Fibroblast of the aortic adventitia (primary cell): Measurements from ENCODE around the gene KRTAP1-5. TPM values are rescaled to one million over a fixed set of nuclear protein-coding genes. Genes with fewer than 3 reads are reported as not detected.

Experiments used
- DNase-seq: peaks from one replicate; pipeline ENCODE4 v3.0.0-alpha.2; 2010; ENCODE audit warnings: low read depth
- H3K4me3 ChIP-seq: 2 replicates; pipeline ENCODE4 v1.5.1; 2011; ENCODE audit warnings: low read depth, mild to moderate bottlenecking, control low read depth, low read length, moderate library complexity
- total RNA-seq: library from RNA; depleted of rRNA; stranded (reverse); fragments of >200 nt; gene quantifications from 2 replicates; pipeline ENCODE4 v1.2.3, GENCODE V29; 2012; ENCODE audit warnings: low replicate concordance
- TF ChIP-seq, protein P1 (sequence below): IDR thresholded peaks from 2 replicates; pipeline ENCODE4 v1.5.1; 2011; ENCODE audit warnings: mild to moderate bottlenecking, low read length, control low read depth, inconsistent platforms; ENCODE audit not compliant: insufficient read depth

The KRTAP1-5 gene
- total RNA-seq, 1 donor, result 1.4 TPM

DNA sequence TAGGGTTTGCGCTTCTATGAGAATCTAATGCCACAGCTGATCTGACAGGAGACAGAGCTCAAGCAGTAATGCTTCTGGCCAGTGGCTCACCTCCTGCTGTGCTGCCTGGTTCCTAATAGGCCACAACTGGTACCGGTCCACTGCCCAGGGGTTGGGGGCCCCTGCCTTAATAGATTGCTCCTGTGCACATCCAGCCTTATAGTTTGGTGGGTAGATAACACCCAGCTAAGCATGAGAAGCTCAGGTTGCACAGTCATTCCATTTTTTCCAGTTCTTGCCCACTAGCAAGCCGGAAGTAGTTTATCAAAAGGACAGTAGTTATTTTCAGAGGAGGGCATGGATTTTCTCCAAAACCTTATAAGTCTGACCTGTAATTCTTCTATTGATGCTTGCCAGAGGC, 7.6 kb downstream of the KRTAP1-5 start:
- TF ChIP-seq, protein P1, sequence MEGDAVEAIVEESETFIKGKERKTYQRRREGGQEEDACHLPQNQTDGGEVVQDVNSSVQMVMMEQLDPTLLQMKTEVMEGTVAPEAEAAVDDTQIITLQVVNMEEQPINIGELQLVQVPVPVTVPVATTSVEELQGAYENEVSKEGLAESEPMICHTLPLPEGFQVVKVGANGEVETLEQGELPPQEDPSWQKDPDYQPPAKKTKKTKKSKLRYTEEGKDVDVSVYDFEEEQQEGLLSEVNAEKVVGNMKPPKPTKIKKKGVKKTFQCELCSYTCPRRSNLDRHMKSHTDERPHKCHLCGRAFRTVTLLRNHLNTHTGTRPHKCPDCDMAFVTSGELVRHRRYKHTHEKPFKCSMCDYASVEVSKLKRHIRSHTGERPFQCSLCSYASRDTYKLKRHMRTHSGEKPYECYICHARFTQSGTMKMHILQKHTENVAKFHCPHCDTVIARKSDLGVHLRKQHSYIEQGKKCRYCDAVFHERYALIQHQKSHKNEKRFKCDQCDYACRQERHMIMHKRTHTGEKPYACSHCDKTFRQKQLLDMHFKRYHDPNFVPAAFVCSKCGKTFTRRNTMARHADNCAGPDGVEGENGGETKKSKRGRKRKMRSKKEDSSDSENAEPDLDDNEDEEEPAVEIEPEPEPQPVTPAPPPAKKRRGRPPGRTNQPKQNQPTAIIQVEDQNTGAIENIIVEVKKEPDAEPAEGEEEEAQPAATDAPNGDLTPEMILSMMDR, result no peak
- H3K4me3 ChIP-seq, result no peak overlapping the region
- no peak for DNase-seq

DNA sequence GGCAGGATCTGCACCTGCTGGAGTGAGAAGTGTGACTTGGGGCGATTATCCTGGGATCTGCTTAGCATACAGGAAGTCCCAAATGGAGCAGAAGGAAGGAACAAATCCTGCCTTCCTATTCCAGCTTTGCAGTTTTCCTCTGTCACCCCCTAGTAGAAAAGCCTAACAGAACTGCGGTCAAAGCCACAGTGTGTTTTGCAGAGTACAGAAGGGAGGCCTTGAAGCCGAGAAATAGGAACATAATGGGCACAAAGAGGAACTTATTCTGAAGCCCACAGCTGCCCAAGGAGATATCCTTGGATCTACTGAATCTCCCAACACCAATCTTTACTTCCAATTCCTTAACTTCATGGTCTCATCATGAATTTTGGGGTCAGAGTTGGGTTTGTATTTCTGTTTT, 8.5 kb downstream of the KRTAP1-5 start:
- no peak overlapping the region for H3K4me3 ChIP-seq
- TF ChIP-seq, protein P1, result no peak
- DNase-seq, result no peak

DNA sequence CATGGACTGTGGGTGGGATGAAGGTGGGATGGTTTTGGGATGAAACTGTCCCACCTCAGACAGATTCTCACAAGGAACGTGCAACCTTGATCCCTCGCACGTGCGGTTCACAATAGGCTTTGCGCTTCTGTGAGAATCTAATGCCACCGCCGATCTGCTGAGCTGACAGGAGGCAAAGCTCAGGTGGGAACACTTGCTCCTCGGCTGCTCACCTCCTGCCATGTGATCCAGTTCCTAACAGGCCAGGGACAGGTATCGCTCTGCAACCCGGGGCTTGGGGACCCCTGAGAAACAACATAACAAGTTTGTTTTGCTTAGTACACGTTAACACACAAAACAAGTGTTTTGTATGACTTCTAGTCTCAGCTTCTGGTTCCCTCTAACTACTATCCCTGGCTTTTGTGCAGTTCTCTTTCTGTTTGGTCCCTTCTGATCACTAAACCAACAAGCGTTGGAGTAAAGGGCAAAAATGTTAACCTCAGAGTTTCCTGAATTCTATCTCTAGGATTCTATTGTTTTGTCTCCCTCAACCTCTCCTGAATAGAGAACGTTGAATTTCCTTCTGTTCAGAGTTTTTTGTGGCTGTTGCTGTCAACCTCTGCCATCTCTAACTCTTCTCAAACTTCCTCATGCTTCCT, 10.3 kb downstream of the KRTAP1-5 start:
- no peak for DNase-seq
- H3K4me3 ChIP-seq, result no peak overlapping the region
- TF ChIP-seq, protein P1, result no peak

DNA sequence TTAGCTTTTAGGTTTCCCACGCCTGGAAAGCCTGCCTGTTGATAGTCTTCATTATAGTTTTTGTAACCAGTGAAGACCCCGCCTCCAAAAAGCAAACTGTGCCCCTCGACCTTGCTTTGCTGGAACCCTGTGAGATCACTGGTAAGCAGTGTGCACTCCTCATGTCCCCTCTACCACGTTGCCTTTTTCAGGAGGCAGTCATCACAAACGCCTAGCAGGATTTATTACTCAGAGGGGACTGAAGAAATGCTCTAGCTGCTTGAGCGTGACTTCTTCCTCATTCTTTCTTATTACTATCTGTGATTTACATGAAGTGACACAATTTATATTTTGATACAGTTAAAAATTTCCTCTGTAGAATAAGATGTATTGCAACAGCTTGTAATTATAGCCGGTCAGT, 11.6 kb downstream of the KRTAP1-5 start:
- no peak for DNase-seq

GRCh38 chr17:41013606-41014005, 13.4 kb downstream of the KRTAP1-5 start:
- no peak overlapping the region for H3K4me3 ChIP-seq
- TF ChIP-seq, protein P1, result no peak
- DNase-seq, result peak; percentile 51

More for the DNA sequence above, 11.6 kb downstream of the KRTAP1-5 start:
- H3K4me3 ChIP-seq, result no peak overlapping the region
- TF ChIP-seq, protein P1, result no peak

- TF ChIP-seq, protein P1, result no peak
- DNase-seq, result no peak
- no peak overlapping the region for H3K4me3 ChIP-seq
Observed at GRCh38 chr17:41013181-41013580, 13.8 kb downstream of the KRTAP1-5 start.
